Measurements from ENCODE around the gene ANXA3. TPM values are rescaled to one million over a fixed set of nuclear protein-coding genes. Genes with fewer than 3 reads are reported as not detected.
A peak's percentile ranks its signal among the peaks of the same experiment; 100 is the strongest.
"Not testable (repeated sequence)": the region's sequence is repeated elsewhere in the genome, so short reads cannot be mapped to it uniquely, and the experiment has no call there.

ANXA3 gene
- total RNA-seq, 2 donors from 2014 or later = 27.1 to 59.2 TPM

GRCh38 chr4:78566834-78567499, 15.4 kb downstream of the ANXA3 start:
- DNase-seq = no peak
- intact Hi-C loops (cut with DNase I) = no loop called here
- peak in 1 of 2 donors; percentile 6 for ATAC-seq

GRCh38 chr4:78567500-78568060, 16.0 kb downstream of the ANXA3 start:
- DNase-seq (no peak), ATAC-seq (no peak)
- intact Hi-C loops (cut with DNase I) = no loop called here

GRCh38 chr4:78568640-78569305, 17.2 kb downstream of the ANXA3 start:
- intact Hi-C loops (cut with DNase I) = no loop called here
- DNase-seq (no peak), ATAC-seq (peak in 1 of 2 donors; percentile 17)

GRCh38 chr4:78569306-78569821, 17.8 kb downstream of the ANXA3 start:
- DNase-seq (no peak), ATAC-seq (peak; percentile 41 to 60)
- intact Hi-C loops (cut with DNase I) = no loop called here

- no peak for DNase-seq
- intact Hi-C loops (cut with DNase I) = no loop called here
- ATAC-seq = no peak
These were observed 18.5 kb downstream of the ANXA3 start for GRCh38 chr4:78570117-78570516.

- DNase-seq (no peak), ATAC-seq (no peak)
- intact Hi-C loops (cut with DNase I) = no loop called here
These were observed 20.2 kb downstream of the ANXA3 start for GRCh38 chr4:78571804-78572203.

GRCh38 chr4:78578674-78579425, 27.3 kb downstream of the ANXA3 start:
- intact Hi-C loops (cut with DNase I) = no loop called here
- DNase-seq (no peak), ATAC-seq (no peak)

- intact Hi-C loops (cut with DNase I) = no loop called here
- no peak for DNase-seq
- ATAC-seq = peak in 1 of 2 donors; percentile 74
These were observed 30.0 kb downstream of the ANXA3 start for GRCh38 chr4:78581618-78582017.

GRCh38 chr4:78584863-78585547, 33.4 kb downstream of the ANXA3 start:
- DNase-seq (no peak), ATAC-seq (no peak)
- intact Hi-C loops (cut with DNase I) = no loop called here

GRCh38 chr4:78585633-78586032, 34.1 kb downstream of the ANXA3 start:
- ATAC-seq (no peak), DNase-seq (no peak)
- intact Hi-C loops (cut with DNase I) = no loop called here

GRCh38 chr4:78588894-78589545, 37.5 kb downstream of the ANXA3 start:
- ATAC-seq = no peak
- intact Hi-C loops (cut with DNase I) = no loop called here
- DNase-seq = no peak

GRCh38 chr4:78591404-78591803, 39.8 kb downstream of the ANXA3 start:
- intact Hi-C loops (cut with DNase I) = no loop called here
- ATAC-seq (no peak), DNase-seq (no peak)

GRCh38 chr4:78592088-78592783, 40.7 kb downstream of the ANXA3 start:
- DNase-seq (no peak), ATAC-seq (no peak)
- intact Hi-C loops (cut with DNase I) = no loop called here

- ATAC-seq (no peak), DNase-seq (no peak)
- intact Hi-C loops (cut with DNase I) = no loop called here
These were observed 44.7 kb downstream of the ANXA3 start for GRCh38 chr4:78596111-78596742.

- ATAC-seq; intact Hi-C loops (cut with DNase I); DNase-seq: not testable (repeated sequence)
These were observed 46.9 kb downstream of the ANXA3 start for GRCh38 chr4:78598431-78598830.

GRCh38 chr4:78599147-78599546, 47.6 kb downstream of the ANXA3 start:
- intact Hi-C loops (cut with DNase I) = no loop called here
- ATAC-seq (no peak), DNase-seq (no peak)

- intact Hi-C loops (cut with DNase I) = no loop called here
- peak; percentile 85 to 91 for ATAC-seq
- peak; percentile 39 for DNase-seq
These were observed 48.4 kb downstream of the ANXA3 start for GRCh38 chr4:78599931-78600375.

- no peak for DNase-seq
- ATAC-seq = peak in 1 of 2 donors; percentile 87
- intact Hi-C loops (cut with DNase I) = no loop called here
These were observed 49.4 kb downstream of the ANXA3 start for GRCh38 chr4:78601013-78601412.
